ENCODE data around the gene CACNA2D4. TPM values are rescaled to one million over a fixed set of nuclear protein-coding genes. Genes with fewer than 3 reads are reported as not detected.
A peak's percentile ranks its signal among the peaks of the same experiment; 100 is the strongest.

CACNA2D4 gene
- polyA plus RNA-seq, 1 donor = 3.3 TPM

GRCh38 chr12:1815814-1816729 is 102.4 kb downstream of the CACNA2D4 start:
- DNase-seq = no peak

GRCh38 chr12:1815108-1815507 is 103.3 kb downstream of the CACNA2D4 start:
- DNase-seq = no peak

- DNase-seq = no peak
These were observed 104.2 kb downstream of the CACNA2D4 start for GRCh38 chr12:1814266-1814665.

- no peak for DNase-seq
These were observed 105.7 kb downstream of the CACNA2D4 start for GRCh38 chr12:1812650-1813302.

- DNase-seq = no peak
These were observed 106.5 kb downstream of the CACNA2D4 start for GRCh38 chr12:1811948-1812291.

GRCh38 chr12:1811281-1811947 is 107.0 kb downstream of the CACNA2D4 start:
- DNase-seq = no peak

GRCh38 chr12:1810931-1811280 is 107.5 kb downstream of the CACNA2D4 start:
- DNase-seq = no peak

GRCh38 chr12:1810201-1810930 is 108.1 kb downstream of the CACNA2D4 start:
- DNase-seq = no peak

GRCh38 chr12:1809591-1810190 is 108.8 kb downstream of the CACNA2D4 start:
- DNase-seq = no peak

GRCh38 chr12:1808798-1809480 is 109.5 kb downstream of the CACNA2D4 start:
- DNase-seq = no peak

GRCh38 chr12:1808036-1808797 is 110.2 kb downstream of the CACNA2D4 start:
- DNase-seq = no peak

GRCh38 chr12:1807087-1807860 is 111.2 kb downstream of the CACNA2D4 start:
- DNase-seq = no peak

- no peak for DNase-seq
These were observed 112.0 kb downstream of the CACNA2D4 start for GRCh38 chr12:1806301-1807086.

- DNase-seq = no peak
These were observed 112.9 kb downstream of the CACNA2D4 start for GRCh38 chr12:1805441-1806081.

GRCh38 chr12:1804545-1805332 is 113.7 kb downstream of the CACNA2D4 start:
- peak; percentile 92 for DNase-seq

GRCh38 chr12:1803736-1804135 is 114.7 kb downstream of the CACNA2D4 start:
- DNase-seq = no peak

GRCh38 chr12:1801303-1801975 is 117.0 kb downstream of the CACNA2D4 start:
- DNase-seq = no peak
